ENCODE results near the gene PIGQ. TPM values are rescaled to one million over a fixed set of nuclear protein-coding genes. Genes with fewer than 3 reads are reported as not detected.
A peak's percentile ranks its signal among the peaks of the same experiment; 100 is the strongest.

The PIGQ gene
- total and polyA plus RNA-seq, 2 of the 13 experiments (the other 11 are each of a cell fraction or from before 2014, with no cell fraction given) = 7.7 to 19.7 TPM

- peak; percentile 67; the same call in 1 of the 2 replicates for TF ChIP-seq BCL3 (CRISPR knock-in tag; IDR thresholded peaks at IDR 0.05)
- TF ChIP-seq POLR2A (IDR thresholded peaks at IDR 0.05; ENCODE audit: insufficient read depth in 1 of 2, low read depth in 2 of 2, low read length in 2 of 2) = no peak; a peak in 1 of 4 replicates
- TF ChIP-seq PHF8 (CRISPR knock-in tag; IDR thresholded peaks at IDR 0.05) = no peak
- TF ChIP-seq NFE2 (CRISPR knock-in tag; IDR thresholded peaks at IDR 0.05) = no peak
- TF ChIP-seq AGO1 (IDR thresholded peaks at IDR 0.05; ENCODE audit: low read depth, low read length, poor library complexity, severe bottlenecking) = peak; percentile 73
- no peak for TF ChIP-seq CTCF (CRISPR knock-in tag; IDR thresholded peaks at IDR 0.05)
- no peak for TF ChIP-seq HNRNPUL1 (IDR thresholded peaks at IDR 0.05; ENCODE audit: low read depth, low read length)
- TF ChIP-seq POLR2AphosphoS5 (IDR thresholded peaks at IDR 0.05; ENCODE audit: low read depth, low read length) = peak; percentile 26; the same call in 1 of the 2 replicates
- TF ChIP-seq UBTF (CRISPR knock-in tag; IDR thresholded peaks at IDR 0.05) = no peak; the same call in 1 of the 2 replicates
- TF ChIP-seq ZNF672 (CRISPR knock-in tag; IDR thresholded peaks at IDR 0.05) = no peak
- no peak for TF ChIP-seq DPF2 (CRISPR knock-in tag; IDR thresholded peaks at IDR 0.05; ENCODE audit: borderline replicate concordance, low read depth)
- no peak for TF ChIP-seq SAFB2 (CRISPR knock-in tag; IDR thresholded peaks at IDR 0.05; ENCODE audit: borderline replicate concordance, low read depth)
- no peak for TF ChIP-seq ZNF597 (CRISPR knock-in tag; IDR thresholded peaks at IDR 0.05)
- peak; percentile 2 for TF ChIP-seq ASH2L (IDR thresholded peaks at IDR 0.05; ENCODE audit: insufficient read length, low read depth, low read length)
- TF ChIP-seq, protein P1, sequence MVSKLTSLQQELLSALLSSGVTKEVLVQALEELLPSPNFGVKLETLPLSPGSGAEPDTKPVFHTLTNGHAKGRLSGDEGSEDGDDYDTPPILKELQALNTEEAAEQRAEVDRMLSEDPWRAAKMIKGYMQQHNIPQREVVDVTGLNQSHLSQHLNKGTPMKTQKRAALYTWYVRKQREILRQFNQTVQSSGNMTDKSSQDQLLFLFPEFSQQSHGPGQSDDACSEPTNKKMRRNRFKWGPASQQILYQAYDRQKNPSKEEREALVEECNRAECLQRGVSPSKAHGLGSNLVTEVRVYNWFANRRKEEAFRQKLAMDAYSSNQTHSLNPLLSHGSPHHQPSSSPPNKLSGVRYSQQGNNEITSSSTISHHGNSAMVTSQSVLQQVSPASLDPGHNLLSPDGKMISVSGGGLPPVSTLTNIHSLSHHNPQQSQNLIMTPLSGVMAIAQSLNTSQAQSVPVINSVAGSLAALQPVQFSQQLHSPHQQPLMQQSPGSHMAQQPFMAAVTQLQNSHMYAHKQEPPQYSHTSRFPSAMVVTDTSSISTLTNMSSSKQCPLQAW (CRISPR knock-in tag; IDR thresholded peaks at IDR 0.05) = peak; percentile 26; the same call in 1 of the 2 replicates
- TF ChIP-seq ZNF547 (CRISPR knock-in tag; IDR thresholded peaks at IDR 0.05) = 0 out of 2 replicates have a peak, but pooled peaks have one; percentile 31
- TF ChIP-seq SOX6 (IDR thresholded peaks at IDR 0.05) = no peak
- no peak for TF ChIP-seq SOX6 (CRISPR knock-in tag; IDR thresholded peaks at IDR 0.05)
- TF ChIP-seq ZNF552 (CRISPR knock-in tag; IDR thresholded peaks at IDR 0.05; ENCODE audit: borderline replicate concordance) = no peak
- no peak for TF ChIP-seq ZBTB42 (CRISPR knock-in tag; IDR thresholded peaks at IDR 0.05)
- no peak for TF ChIP-seq SNRNP70 (IDR thresholded peaks at IDR 0.05; ENCODE audit: low read depth, low read length)
- TF ChIP-seq EHMT2 (IDR thresholded peaks at IDR 0.05; ENCODE audit: borderline replicate concordance, low read depth, low read length) = no peak
- TF ChIP-seq MED13 (CRISPR knock-in tag; IDR thresholded peaks at IDR 0.05) = no peak
- TF ChIP-seq MLLT10 (CRISPR knock-in tag; IDR thresholded peaks at IDR 0.05) = no peak
Observed at GRCh38 chr16:629833-630248, 60.1 kb downstream of the PIGQ start (continued).

Measured in HepG2 (cell line).